GM10266 (cell line): ENCODE measurements around the gene ACOT7.

Source experiments
- DNase-seq: peaks from one replicate; pipeline ENCODE4 v3.0.0; 2012; ENCODE audit errors: extremely low spot score
- CTCF ChIP-seq: IDR thresholded peaks from 2 replicates; pipeline ENCODE4 v1.5.1; 2012; ENCODE audit warnings: mild to moderate bottlenecking, low read depth; ENCODE audit not compliant: control insufficient read depth, insufficient read depth; ENCODE audit errors: missing control alignments

Gene ACOT7

DNA sequence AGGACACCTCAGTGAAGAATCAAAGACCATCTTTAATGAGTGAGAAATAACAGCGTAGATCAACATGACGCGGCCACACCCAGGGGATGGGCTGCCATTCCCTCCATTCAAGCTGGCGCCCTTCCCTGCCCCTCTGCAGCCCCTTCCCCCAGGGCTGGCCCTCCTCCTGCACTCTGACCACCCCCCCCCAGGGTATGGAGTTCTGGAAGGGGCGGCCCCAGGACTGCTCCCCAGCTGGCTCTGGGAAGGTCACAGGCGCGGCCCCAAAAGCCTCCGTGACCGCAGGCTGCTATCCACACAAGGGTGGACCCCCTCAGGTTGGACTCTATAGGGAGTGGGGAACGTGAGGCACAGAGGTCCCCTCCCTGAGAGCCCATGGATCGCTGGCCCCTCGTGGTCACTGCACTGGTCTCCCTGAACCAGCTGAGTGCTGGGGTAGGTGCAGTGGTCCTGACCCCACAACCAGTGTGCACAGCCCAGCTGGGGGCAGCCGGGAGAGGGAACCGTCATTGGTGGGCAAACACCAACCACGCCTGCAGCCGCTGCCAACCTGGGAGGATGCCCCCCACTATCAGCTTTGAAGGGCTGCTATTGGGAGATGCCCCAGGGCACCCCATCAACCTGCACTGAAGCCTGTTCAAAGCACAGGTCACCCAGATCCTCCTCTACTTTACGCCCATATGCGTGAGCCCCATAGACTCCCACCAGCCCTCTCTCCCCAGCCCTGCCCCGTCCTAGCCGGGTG is 116.6 kb downstream of the ACOT7 start:
- DNase-seq, result no peak
- no peak for TF ChIP-seq CTCF

- no peak for TF ChIP-seq CTCF
- no peak for DNase-seq
Measured at GRCh38 chr1:6275826-6276782, 117.5 kb downstream of the ACOT7 start.

DNA sequence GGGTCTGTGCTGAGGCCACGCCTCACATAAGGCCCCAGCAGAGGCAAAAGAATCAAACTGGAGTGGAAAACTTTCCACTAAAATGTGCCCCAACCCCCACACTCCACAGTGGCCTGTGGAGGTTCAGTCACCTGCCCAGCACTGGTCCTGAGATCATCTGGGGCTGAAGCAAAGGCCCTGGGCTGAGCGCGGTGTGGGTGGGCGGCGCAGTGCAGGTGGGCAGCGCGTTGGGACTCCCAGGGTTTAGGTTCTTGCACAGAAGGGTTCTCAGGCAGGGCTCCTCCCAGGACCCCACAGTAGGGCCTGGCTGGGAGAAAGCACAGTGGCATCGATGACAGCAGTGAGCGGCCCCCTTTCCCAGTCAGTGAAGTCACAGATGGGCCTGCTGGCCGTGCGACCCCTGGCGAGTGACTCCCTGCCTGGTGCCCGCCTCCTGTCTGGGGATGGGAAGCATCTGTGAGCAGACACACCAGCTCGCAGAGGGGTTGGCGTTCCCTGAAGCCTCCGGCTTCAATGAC is 118.9 kb downstream of the ACOT7 start:
- DNase-seq, result no peak
- TF ChIP-seq CTCF, result no peak

- DNase-seq, result no peak
- no peak for TF ChIP-seq CTCF
Measured at GRCh38 chr1:6274102-6274501, 119.5 kb downstream of the ACOT7 start.

GRCh38 chr1:6273380-6273891 is 120.1 kb downstream of the ACOT7 start:
- DNase-seq, result no peak
- TF ChIP-seq CTCF, result no peak

- DNase-seq, result no peak
- no peak for TF ChIP-seq CTCF
Measured at GRCh38 chr1:6272868-6273267, 120.7 kb downstream of the ACOT7 start.
